ENCODE results near the gene TCEAL2.
A peak's percentile ranks its signal among the peaks of the same experiment; 100 is the strongest.
"Not testable (repeated sequence)": the region's sequence is repeated elsewhere in the genome, so short reads cannot be mapped to it uniquely, and the experiment has no call there.

TCEAL2 gene

DNA sequence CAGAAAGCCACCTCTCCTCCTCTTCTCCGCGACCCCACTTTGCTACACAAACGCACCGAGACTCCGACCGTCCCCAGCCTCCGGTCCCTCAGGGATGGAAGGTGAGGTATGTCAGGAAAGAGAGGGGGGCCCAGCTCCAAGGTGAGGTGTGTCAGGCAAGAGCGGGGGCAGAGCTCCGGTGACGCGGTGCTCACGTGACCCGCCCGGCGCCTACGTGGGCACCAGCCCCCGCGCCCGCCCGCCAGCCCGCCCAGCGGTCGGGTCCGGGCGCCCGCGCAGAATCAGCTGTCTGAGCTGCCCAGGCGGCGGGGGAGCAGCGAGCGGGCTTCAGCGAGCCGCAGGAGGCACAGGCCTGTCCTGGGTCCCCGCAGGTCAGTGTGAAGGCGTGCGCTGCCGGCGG, at the start of gene TCEAL2:
TSS of gene TCEAL2 (plus strand) at position 244 of the 400 bp plus-strand sequence. CDS start 1,152 bp downstream, outside the sequence.
- peaks cover 14% of the 10 kb centered on the region for H3K27me3 ChIP-seq (ENCODE audit: control insufficient read depth, insufficient read depth, low read length)
- not testable (repeated sequence) for H3K9ac ChIP-seq (ENCODE audit: low read length); H3K27ac ChIP-seq (ENCODE audit: low read length); H3K4me1 ChIP-seq (ENCODE audit: control insufficient read depth, low read depth, low read length); H3K9me3 ChIP-seq (ENCODE audit: control insufficient read depth, low read depth, low read length); H3K36me3 ChIP-seq (ENCODE audit: control insufficient read depth, low read depth, low read length)
- peak within 1 kb of the TSS; percentile 62 for H3K4me3 ChIP-seq (ENCODE audit: low read length)

- peaks cover 33% of the 10 kb centered on the region for H3K9me3 ChIP-seq (ENCODE audit: control insufficient read depth, low read depth, low read length)
- H3K27ac ChIP-seq (ENCODE audit: low read length) = no peak overlapping the region
These were observed 48.1 kb upstream of the TCEAL2 start for GRCh38 chrX:102077426-102077825.

GRCh38 chrX:102085706-102086105, 39.8 kb upstream of the TCEAL2 start:
- Histone ChIP-seq H3K36me3 (ENCODE audit: control insufficient read depth, low read depth, low read length) (no peaks in the 10 kb centered on the region), H3K4me3 (ENCODE audit: low read length) (no peak overlapping the region), H3K4me1 (ENCODE audit: control insufficient read depth, low read depth, low read length) (no peaks in the 10 kb centered on the region), H3K9ac (ENCODE audit: low read length) (no peak overlapping the region), H3K9me3 (ENCODE audit: control insufficient read depth, low read depth, low read length) (peaks cover 17% of the 10 kb centered on the region), H3K27ac (ENCODE audit: low read length) (no peak overlapping the region), H3K27me3 (ENCODE audit: control insufficient read depth, insufficient read depth, low read length) (no peaks in the 10 kb centered on the region)

More at GRCh38 chrX:102077426-102077825, 48.1 kb upstream of the TCEAL2 start:
- Histone ChIP-seq H3K27me3 (ENCODE audit: control insufficient read depth, insufficient read depth, low read length) (no peaks in the 10 kb centered on the region), H3K4me3 (ENCODE audit: low read length) (no peak overlapping the region), H3K9ac (ENCODE audit: low read length) (no peak overlapping the region), H3K36me3 (ENCODE audit: control insufficient read depth, low read depth, low read length) (no peaks in the 10 kb centered on the region), H3K4me1 (ENCODE audit: control insufficient read depth, low read depth, low read length) (no peaks in the 10 kb centered on the region)

GRCh38 chrX:102113367-102113766, 12.1 kb upstream of the TCEAL2 start:
- H3K9ac ChIP-seq (ENCODE audit: low read length) = no peak overlapping the region
- no peaks in the 10 kb centered on the region for H3K4me1 ChIP-seq (ENCODE audit: control insufficient read depth, low read depth, low read length)

GRCh38 chrX:102115748-102116147, 9.7 kb upstream of the TCEAL2 start:
- Histone ChIP-seq H3K27me3 (ENCODE audit: control insufficient read depth, insufficient read depth, low read length) (no peaks in the 10 kb centered on the region), H3K36me3 (ENCODE audit: control insufficient read depth, low read depth, low read length) (no peaks in the 10 kb centered on the region), H3K4me3 (ENCODE audit: low read length) (no peak overlapping the region), H3K27ac (ENCODE audit: low read length) (no peak overlapping the region), H3K4me1 (ENCODE audit: control insufficient read depth, low read depth, low read length) (no peaks in the 10 kb centered on the region), H3K9me3 (ENCODE audit: control insufficient read depth, low read depth, low read length) (peaks cover 35% of the 10 kb centered on the region), H3K9ac (ENCODE audit: low read length) (no peak overlapping the region)

More at GRCh38 chrX:102113367-102113766, 12.1 kb upstream of the TCEAL2 start:
- H3K27me3 ChIP-seq (ENCODE audit: control insufficient read depth, insufficient read depth, low read length) = no peaks in the 10 kb centered on the region
- no peak overlapping the region for H3K4me3 ChIP-seq (ENCODE audit: low read length)
- peaks cover 40% of the 10 kb centered on the region for H3K9me3 ChIP-seq (ENCODE audit: control insufficient read depth, low read depth, low read length)
- no peaks in the 10 kb centered on the region for H3K36me3 ChIP-seq (ENCODE audit: control insufficient read depth, low read depth, low read length)
- no peak overlapping the region for H3K27ac ChIP-seq (ENCODE audit: low read length)

- not testable (repeated sequence) for H3K27ac ChIP-seq (ENCODE audit: low read length); H3K36me3 ChIP-seq (ENCODE audit: control insufficient read depth, low read depth, low read length); H3K9me3 ChIP-seq (ENCODE audit: control insufficient read depth, low read depth, low read length); H3K4me1 ChIP-seq (ENCODE audit: control insufficient read depth, low read depth, low read length); H3K9ac ChIP-seq (ENCODE audit: low read length)
- peaks cover 14% of the 10 kb centered on the region for H3K27me3 ChIP-seq (ENCODE audit: control insufficient read depth, insufficient read depth, low read length)
- peak overlapping the region; percentile 62 for H3K4me3 ChIP-seq (ENCODE audit: low read length)
These were observed 465 bp upstream of the TCEAL2 start for GRCh38 chrX:102125014-102125413.

- H3K9me3 ChIP-seq (ENCODE audit: control insufficient read depth, low read depth, low read length); H3K4me1 ChIP-seq (ENCODE audit: control insufficient read depth, low read depth, low read length); H3K27ac ChIP-seq (ENCODE audit: low read length); H3K36me3 ChIP-seq (ENCODE audit: control insufficient read depth, low read depth, low read length); H3K9ac ChIP-seq (ENCODE audit: low read length): not testable (repeated sequence)
- peak overlapping the region; percentile 62 for H3K4me3 ChIP-seq (ENCODE audit: low read length)
- H3K27me3 ChIP-seq (ENCODE audit: control insufficient read depth, insufficient read depth, low read length) = peaks cover 14% of the 10 kb centered on the region
These were observed 770 bp downstream of the TCEAL2 start for GRCh38 chrX:102126080-102126818.

DNA sequence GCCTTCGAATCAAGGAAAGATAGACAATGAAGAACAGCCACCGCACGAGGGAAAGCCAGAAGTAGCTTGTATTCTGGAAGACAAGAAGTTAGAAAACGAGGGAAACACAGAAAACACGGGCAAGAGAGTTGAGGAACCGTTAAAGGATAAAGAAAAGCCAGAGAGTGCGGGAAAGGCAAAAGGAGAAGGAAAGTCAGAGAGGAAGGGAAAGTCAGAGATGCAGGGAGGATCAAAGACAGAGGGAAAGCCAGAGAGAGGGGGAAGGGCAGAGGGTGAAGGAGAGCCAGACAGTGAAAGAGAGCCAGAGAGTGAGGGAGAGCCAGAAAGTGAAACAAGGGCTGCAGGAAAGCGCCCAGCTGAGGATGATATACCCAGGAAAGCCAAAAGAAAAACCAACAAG, 1.4 kb downstream of the TCEAL2 start:
- peaks cover 4% of the 10 kb centered on the region for H3K4me1 ChIP-seq (ENCODE audit: control insufficient read depth, low read depth, low read length)
- H3K4me3 ChIP-seq (ENCODE audit: low read length) = peak overlapping the region; percentile 62

DNA sequence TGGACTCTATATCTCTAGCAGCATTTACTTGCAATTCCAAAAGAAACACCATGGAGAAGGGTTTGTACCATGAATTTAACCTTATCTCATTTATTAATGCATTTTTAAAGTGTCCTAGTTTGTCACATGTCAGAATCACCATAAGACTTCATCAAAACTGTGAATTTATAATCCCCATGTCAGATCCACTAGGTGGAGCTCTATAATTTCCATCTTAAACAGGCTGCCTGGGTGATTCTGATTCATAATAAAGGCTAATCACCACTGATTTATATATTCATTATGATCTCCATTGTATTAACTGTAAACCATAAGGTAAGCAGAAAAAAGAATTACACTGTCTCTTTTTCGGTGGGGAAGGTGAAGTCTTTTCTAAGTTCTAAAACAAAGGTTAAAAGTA, 4.0 kb downstream of the TCEAL2 start:
- Histone ChIP-seq H3K4me1 (ENCODE audit: control insufficient read depth, low read depth, low read length) (peaks cover 4% of the 10 kb centered on the region), H3K27ac (ENCODE audit: low read length) (no peak overlapping the region), H3K36me3 (ENCODE audit: control insufficient read depth, low read depth, low read length) (no peaks in the 10 kb centered on the region), H3K9ac (ENCODE audit: low read length) (no peak overlapping the region), H3K27me3 (ENCODE audit: control insufficient read depth, insufficient read depth, low read length) (peaks cover 10% of the 10 kb centered on the region), H3K9me3 (ENCODE audit: control insufficient read depth, low read depth, low read length) (peaks cover 13% of the 10 kb centered on the region), H3K4me3 (ENCODE audit: low read length) (no peak overlapping the region)

More for the DNA sequence above, 1.4 kb downstream of the TCEAL2 start:
- peaks cover 14% of the 10 kb centered on the region for H3K27me3 ChIP-seq (ENCODE audit: control insufficient read depth, insufficient read depth, low read length)
- no peaks in the 10 kb centered on the region for H3K36me3 ChIP-seq (ENCODE audit: control insufficient read depth, low read depth, low read length)
- H3K27ac ChIP-seq (ENCODE audit: low read length) = no peak overlapping the region
- no peak overlapping the region for H3K9ac ChIP-seq (ENCODE audit: low read length)
- H3K9me3 ChIP-seq (ENCODE audit: control insufficient read depth, low read depth, low read length) = peaks cover 7% of the 10 kb centered on the region

GRCh38 chrX:102138064-102138463, 12.6 kb downstream of the TCEAL2 start:
- Histone ChIP-seq H3K9ac (ENCODE audit: low read length) (no peak overlapping the region), H3K4me3 (ENCODE audit: low read length) (no peak overlapping the region), H3K36me3 (ENCODE audit: control insufficient read depth, low read depth, low read length) (no peaks in the 10 kb centered on the region), H3K9me3 (ENCODE audit: control insufficient read depth, low read depth, low read length) (peaks cover 28% of the 10 kb centered on the region), H3K27me3 (ENCODE audit: control insufficient read depth, insufficient read depth, low read length) (no peaks in the 10 kb centered on the region), H3K4me1 (ENCODE audit: control insufficient read depth, low read depth, low read length) (no peaks in the 10 kb centered on the region), H3K27ac (ENCODE audit: low read length) (no peak overlapping the region)

DNA sequence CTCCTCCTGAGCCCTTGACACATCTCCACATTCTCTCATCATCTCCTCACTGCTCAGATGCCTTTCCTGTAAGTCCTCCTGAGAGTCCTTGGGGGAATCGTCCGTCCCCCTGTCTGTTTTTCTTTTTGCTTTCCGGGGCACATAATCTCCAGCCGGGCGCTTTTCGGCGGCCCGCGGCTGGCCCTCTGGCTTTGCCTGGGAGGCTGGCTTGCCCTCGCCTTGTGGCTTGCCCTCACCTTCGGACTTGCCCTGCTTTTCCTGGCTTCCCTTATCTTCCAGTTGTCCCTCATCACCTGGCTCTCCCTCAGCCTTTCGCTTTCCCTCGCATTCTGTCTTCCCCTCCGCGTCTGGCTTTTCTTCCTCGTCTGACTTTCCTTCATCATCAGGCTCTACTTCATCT, 15.4 kb downstream of the TCEAL2 start:
- not testable (repeated sequence) for H3K9ac ChIP-seq (ENCODE audit: low read length); H3K4me3 ChIP-seq (ENCODE audit: low read length); H3K27ac ChIP-seq (ENCODE audit: low read length); H3K27me3 ChIP-seq (ENCODE audit: control insufficient read depth, insufficient read depth, low read length); H3K4me1 ChIP-seq (ENCODE audit: control insufficient read depth, low read depth, low read length); H3K36me3 ChIP-seq (ENCODE audit: control insufficient read depth, low read depth, low read length)
- peaks cover 17% of the 10 kb centered on the region for H3K9me3 ChIP-seq (ENCODE audit: control insufficient read depth, low read depth, low read length)

GRCh38 chrX:102141631-102142030, 16.2 kb downstream of the TCEAL2 start:
- not testable (repeated sequence) for H3K4me1 ChIP-seq (ENCODE audit: control insufficient read depth, low read depth, low read length); H3K27me3 ChIP-seq (ENCODE audit: control insufficient read depth, insufficient read depth, low read length)
- peaks cover 11% of the 10 kb centered on the region for H3K9me3 ChIP-seq (ENCODE audit: control insufficient read depth, low read depth, low read length)

More at GRCh38 chrX:102141631-102142030, 16.2 kb downstream of the TCEAL2 start:
- H3K4me3 ChIP-seq (ENCODE audit: low read length); H3K27ac ChIP-seq (ENCODE audit: low read length); H3K9ac ChIP-seq (ENCODE audit: low read length); H3K36me3 ChIP-seq (ENCODE audit: control insufficient read depth, low read depth, low read length): not testable (repeated sequence)
